Measurements from ENCODE around the gene FAM193B.
"Not testable (repeated sequence)": the region's sequence is repeated elsewhere in the genome, so short reads cannot be mapped to it uniquely, and the experiment has no call there.

Gene FAM193B

GRCh38 chr5:177575488-177575887, 21.1 kb upstream of the FAM193B start:
- no peak for DNase-seq

DNA sequence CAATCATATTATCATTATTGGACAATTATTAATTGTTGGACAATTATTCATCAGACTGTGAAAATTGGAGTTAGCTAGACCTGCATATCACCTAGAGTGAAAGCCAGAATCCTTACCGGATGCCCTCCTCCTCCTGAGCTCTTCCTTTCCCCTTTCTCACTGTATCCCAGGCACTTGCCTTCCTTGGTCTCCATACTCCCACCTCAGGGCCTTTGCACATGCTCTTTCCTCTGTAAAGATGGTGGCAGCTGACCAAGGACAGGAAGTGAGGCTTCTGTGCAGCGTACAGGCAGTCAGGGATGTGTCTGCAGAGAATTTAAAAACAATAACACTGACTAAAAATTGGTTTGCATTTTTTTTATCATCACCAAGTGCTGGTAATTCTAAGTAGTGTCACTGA, 15.5 kb upstream of the FAM193B start:
- no peak for DNase-seq

DNA sequence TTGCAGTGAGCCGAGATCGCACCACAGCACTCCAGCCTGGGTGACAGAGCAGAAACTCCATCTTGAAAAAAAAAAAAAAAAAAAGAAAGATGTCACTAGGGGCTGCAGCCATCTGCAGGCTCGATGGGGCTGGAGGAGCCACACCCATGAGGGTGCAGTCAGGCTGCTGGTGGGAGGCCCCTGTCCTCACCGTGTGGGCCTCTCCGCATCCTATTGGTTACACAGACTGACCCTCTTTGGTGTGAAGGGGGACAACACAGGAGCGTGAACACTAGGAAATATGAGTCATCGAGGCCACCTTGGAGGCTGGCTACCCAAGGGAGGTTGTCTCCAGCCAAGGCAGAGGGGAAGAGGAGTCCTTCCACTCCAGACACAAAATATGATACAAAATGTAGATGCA, 14.0 kb upstream of the FAM193B start:
- no peak for DNase-seq

GRCh38 chr5:177565046-177565445, 10.7 kb upstream of the FAM193B start:
- DNase-seq: no peak

DNA sequence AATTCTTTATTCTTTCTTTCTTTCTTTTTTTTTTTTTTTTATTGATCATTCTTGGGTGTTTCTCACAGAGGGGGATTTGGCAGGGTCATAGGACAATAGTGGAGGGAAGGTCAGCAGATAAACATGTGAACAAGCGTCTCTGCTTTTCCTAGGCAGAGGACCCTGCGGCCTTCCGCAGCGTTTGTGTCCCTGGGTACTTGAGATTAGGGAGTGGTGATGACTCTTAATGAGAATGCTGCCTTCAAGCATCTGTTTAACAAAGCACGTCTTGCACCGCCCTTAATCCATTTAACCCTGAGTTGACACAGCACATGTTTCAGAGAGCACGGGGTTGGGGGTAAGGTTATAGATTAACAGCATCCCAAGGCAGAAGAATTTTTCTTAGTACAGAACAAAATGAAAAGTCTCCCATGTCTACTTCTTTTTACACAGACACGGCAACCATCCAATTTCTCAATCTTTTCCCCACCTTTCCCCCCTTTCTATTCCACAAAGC, 5.1 kb upstream of the FAM193B start:
- DNase-seq: not testable (repeated sequence)

DNA sequence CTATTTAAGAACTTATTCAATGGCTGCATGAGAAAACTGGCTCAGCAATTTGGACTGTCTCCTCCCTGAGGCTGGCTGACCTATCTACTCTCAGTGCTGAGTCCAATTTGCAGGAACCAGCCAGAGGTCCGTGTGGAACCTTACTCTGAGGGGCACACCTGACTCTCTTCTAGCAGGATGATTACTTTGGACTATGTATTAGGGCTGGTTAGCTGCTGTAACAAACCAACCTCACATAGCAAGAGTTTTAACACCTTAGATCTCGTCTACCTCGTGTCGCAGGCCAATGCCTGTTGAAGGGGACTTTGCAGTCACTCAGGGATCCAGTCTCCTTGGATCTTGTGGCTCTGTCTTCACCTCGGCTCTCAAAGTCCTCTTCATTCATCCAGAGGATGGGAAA, 3.4 kb upstream of the FAM193B start:
- no peak for DNase-seq

DNA sequence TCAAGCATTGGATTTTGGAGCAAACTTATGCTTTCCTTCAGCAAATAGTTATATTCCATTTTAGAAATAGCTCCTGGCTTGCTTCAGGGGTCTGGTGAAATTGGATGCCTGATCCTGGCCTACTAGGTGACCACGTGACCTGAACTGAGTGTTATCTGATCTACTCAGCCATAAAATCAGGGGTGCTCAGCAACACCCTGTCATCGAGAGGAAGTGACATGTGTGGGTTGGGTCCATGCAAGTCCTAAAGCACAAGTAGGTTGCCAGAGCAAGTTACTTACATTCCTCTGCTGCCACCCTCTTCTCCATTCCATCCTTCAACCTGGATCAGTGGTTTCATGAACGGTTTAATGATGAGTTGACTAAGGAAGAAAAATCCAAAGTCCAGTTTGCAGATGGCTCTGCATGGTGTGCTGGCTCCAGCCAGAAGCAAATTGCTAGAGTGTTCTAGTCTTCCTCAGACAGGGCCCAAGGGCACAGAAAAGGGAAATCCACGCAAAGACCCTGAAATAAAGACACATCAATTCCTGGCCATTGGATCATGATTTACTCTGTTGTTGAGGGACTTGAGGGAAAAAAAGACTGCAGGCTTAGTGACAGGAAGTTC, 2.8 kb upstream of the FAM193B start:
- no peak for DNase-seq

- no peak for DNase-seq
Measured at GRCh38 chr5:177555665-177556064, 1.3 kb upstream of the FAM193B start.

- DNase-seq: no peak
Measured at GRCh38 chr5:177555228-177555627, 865 bp upstream of the FAM193B start.

DNA sequence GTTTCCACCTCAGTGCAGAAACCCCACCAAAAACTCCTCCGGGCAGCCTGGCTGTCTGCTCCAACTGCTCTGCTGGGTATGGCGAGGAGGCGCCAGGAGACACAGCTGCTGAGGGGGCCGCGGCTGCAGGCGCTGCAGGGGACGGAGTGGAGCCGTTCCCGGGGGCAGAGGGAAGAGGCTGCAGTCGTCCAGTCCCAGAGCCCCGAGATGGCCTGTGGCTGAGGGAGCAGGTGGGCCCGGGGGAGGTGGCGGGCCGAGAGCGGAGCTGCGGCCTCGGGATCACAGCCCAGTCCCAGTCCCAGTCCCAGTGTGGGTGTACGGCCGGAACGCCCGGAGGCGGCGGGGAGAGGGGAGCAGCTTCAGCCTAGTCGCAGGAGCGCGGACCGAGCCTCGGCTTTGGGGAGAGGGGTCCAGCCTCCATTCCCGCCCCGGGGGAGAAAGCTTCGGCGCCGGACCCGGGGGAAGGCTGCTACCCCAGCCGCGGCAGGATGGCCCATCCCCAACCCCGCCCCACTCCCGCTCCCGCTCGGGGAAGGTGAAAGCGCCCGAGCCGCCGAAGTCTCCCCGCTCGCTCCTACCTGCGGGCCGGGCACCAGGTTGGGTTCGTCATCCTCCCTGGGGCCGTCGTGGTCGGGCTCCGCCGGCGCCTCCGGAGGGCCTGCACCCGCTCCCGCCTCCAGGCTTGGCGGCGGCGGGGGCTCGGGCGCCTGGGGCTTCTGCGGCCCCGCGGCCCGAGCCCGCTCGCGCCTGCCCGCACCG, 513 bp downstream of the FAM193B start:
- DNase-seq: no peak

DNA sequence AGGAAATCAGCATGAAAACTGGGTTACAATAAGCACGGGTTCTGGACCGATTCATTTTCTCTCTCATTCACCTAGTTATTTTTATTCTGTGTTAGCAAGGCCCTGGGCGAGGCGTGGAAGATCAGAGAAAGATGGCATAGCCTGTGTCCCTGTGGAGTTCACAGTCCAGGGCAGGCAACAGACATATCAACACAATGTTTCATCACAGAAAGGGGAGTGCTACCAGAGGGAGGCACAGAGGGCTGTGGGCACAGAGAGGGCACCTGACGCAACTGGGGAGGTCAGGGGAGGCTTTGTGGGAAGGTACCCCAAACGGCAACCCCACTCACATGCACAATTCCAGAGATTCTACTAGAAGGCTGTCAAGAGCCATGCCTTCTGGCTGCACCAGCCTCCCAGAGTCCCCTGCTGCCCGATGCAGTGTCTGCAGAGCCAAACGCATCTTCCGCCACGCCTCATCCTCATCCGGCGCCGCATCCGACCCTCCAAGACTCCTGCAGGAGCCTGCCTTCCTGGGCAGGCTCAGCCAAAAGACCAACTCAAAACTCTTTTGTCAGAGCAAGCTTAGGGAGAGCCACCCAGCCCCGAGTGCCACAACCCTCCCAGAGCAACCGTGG, 1.4 kb downstream of the FAM193B start:
- no peak for DNase-seq

DNA sequence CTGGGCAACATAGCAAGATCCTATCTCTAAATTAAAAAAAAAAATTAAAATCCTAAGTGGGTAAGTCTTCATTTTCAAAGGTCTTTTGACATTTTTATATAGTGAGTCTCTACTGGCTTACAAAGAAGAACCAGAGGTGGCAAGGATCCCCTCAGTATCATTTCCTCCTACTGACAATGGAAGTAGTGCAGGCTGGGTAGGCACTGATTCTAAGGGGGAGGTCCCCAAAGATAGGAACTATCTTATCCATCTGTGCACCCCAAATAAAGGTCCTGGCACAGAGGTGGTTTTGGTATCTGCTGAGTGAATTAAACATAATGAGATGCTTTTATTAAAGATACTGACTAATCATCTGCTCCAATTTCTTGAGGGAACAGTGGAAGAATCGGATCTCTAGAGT, 4.2 kb downstream of the FAM193B start:
- DNase-seq: no peak

DNA sequence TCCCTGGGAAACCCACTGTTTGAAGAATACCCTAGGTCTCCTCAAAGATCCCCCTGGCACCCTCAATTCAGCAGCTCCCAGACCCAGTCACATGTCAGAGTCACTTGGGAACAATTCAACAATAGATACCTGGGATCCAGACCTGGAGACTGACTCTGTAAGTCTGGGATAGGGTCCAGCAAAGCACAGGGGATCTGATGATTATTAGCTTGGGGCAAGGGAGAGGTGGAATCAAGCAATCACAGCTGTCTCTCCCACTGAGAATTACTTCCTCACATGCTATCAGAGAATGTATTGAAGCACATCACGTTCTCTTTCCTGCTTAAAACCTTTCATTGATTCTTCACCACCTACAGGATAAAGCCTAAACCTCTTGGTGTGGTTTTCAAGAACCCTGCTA, 5.9 kb downstream of the FAM193B start:
- DNase-seq: no peak

- DNase-seq: no peak
Measured at GRCh38 chr5:177547736-177548135, 6.6 kb downstream of the FAM193B start.

GRCh38 chr5:177546258-177546741, 8.1 kb downstream of the FAM193B start:
- peak; percentile 83 for DNase-seq

DNA sequence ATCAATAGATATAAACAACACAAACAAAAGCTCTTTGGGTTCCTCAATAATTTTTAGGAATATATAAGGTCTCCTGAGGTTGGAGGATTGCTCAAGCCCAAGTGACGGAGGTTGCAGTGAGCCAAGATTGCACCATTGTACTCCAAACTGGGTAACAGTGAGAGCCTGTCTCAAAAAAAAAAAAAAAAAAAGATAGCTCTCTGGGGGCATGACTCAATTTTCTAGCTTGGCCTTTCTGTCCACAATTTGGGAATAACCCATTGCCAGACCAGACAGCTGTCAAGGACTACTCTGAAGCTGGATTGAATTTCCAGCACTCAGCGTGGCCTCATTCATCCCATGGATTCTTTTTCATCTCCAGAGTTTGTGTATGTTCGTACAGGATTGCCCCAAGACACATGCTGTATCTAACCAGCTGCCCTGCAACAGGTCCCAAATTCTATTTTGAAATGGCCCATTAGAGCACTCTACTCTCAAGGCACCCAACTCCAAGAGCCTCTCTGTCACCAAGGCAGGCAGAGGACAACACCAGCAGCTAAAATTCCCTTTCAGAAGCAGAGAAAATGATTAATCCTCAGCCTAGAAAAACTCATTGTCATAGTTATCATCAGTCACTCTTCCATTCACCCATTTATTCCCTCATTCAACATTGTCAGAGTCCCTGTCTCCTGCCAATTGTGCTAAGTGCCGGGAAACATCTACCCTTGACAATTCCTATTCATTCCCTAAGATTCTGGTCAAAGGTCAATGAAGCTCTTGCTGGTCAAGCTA, 8.7 kb downstream of the FAM193B start:
- DNase-seq: no peak

- DNase-seq: no peak
Measured at GRCh38 chr5:177542816-177543465, 11.4 kb downstream of the FAM193B start.

GRCh38 chr5:177540438-177540837, 13.9 kb downstream of the FAM193B start:
- no peak for DNase-seq

DNA sequence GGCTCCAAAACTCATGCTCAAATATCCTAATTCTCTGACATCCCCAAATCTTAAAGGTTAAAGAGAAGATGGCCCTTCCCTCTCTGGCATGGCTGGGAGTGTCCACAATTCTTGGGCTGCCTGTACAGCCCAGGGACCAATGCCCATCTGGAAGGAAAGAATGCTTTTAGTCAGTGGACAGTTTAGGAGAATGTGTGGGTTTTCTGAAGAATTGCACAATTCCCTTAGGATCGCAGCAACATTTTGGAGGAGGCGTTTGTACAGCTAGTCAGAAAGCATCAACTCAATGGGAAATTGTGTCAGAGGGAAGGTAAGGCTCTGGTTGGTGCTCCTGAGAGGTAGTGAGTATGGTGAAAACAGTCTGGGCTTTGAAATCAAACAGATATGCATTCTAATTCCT, 15.0 kb downstream of the FAM193B start:
- DNase-seq: no peak

- DNase-seq: no peak
Measured at GRCh38 chr5:177538876-177539275, 15.5 kb downstream of the FAM193B start.

DNA sequence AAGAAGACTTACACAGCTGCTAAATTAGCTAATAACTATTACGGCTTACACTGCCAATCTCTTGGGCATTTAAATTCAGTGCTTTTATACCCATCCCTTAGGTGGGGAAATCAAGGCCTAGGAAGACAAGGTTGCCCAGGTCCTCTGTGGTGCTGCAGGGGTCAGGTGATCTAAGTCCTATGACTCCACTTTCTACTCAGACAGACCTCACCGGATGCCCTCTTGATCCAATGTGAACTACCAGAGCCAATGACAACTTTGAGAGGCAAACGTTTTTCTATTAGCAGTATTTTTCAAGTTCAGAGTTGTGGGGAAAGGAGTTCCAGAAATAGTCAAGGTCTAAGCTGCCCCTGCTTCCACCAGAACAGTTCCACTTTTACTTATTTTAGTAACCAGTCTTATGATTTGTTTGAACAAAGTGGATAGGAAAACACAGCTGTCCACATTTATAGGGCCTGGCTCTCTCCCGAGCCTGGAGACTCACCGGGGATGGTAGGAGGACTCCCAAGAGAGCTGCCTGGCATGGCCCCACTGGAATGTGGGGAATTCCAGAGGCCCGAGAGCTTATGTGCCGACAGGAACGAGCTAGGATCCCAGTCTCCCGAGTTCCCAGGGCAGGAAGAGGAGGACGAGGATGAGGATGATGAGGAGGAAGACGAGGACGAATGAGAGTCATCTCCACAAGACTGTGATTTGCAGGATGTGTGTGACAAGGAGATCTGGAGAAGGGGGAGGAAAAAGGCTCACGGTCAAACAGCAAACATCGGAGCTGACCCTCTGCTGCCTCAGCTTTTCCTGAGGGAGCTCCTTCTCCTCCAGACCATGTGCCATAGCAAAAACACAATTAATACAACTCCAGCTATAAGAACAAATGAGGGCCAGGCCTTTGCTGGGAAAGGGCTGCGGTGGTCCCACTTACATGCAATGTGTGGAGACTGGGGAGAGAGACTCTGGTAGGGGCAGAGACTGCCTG, 16.7 kb downstream of the FAM193B start:
- peak; percentile 85 for DNase-seq

Data from T1000 (cell line).